Stimulated activated CD8-positive, alpha-beta memory T cell treated with anti-CD3 and anti-CD28 coated beads, Interleukin-15, amount 100 ng/mL, for 48 hours (primary cell): ENCODE measurements around the gene PGC.
"Not testable (repeated sequence)": the region's sequence is repeated elsewhere in the genome, so short reads cannot be mapped to it uniquely, and the experiment has no call there.

Source experiments
- DNase-seq, 2 donors: peaks; one replicate each; pipeline ENCODE4 v3.0.0-alpha.2; 2020; ENCODE audit warnings: low read depth in 2 of 2

Gene PGC

DNA sequence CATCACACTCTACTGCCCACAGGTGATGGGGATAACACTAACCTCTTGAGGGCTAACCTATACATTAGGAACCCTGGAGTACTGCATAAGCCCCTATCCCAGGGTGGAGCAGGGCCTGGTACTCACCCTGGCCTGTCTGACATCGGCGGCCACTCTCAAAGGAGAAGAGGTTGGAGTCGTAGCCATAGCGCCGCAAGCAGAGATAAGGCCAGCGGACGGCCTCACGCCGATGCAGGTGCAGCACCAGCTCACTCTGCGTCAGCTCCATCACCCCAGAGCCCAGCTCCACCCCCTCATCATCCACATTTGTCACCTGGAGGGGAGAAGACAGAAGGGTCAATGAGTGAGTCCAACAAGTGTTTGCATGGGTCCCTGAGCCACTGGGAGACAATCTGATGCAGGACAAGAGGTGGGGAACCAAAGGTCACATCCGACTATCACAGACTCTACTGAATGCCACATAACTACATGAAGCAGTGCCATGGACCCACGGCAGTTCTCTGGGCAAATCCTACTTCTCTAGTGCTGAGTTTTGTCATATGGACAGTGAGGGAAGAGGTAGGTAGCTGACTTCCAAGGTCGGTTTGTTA is 28.2 kb upstream of the PGC start:
- no peak for DNase-seq

DNA sequence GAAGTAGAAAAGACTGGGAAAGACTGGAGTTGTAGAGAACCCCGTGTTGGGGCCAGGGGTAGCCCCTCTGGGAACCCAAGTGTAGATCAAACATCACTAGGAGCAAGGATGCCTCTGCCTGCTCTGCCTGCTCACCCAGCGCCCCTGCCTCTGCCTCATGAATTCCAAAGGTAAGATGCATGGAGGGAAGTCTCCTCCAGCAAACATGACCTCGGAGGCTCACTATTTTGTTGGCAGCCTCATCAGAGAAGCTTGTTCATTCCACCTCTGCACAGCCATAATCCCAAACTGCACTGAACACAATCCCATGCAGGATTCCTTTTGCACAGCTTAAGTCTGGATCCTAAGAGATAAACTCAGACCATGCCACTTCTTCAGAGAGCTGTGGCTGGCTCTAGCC is 27.6 kb upstream of the PGC start:
- no peak for DNase-seq

DNA sequence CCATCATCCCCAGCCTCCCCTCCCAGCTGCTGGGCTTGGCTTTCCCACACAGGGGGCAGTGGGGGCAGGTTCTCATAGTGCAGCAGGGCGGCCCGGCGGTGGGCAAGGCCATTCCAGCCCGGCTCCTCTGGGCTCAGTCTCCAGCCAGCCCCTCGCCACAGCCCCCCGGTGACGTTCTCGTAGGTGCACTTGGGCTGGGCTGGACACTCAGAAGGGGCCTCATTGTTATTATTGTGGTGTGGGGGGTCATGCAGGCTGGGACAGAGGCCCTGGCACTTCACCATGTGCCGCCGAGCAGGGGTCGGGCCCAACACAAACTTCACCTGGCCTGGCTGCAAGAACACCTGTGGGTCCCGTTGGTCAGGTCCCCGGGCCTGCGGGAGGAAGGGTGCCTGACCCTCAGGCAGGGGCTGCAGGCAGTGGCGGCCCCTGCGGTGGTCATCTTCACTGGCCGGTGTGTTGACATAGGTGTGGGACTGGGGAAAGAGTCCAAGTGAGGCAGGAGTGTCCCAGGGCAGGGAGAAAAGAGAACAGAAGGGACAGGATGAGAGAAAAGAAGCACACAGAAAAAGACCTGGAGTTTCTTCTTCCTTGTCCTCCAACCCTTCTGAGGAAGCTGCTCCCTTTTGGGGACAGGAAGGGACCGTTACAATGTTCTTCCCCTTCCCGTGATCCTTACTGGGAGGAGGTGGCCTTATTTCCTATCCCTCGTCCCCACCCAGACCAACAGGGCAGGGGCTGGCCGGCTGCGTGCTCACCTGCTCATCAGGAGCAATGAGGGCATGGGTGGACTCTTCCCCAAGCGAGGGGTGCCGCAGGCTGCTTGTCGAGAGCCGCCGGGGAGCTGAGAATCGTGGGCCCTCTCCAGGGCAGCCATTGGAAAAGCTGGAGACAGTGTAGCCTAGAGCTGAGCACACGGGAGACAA is 24.1 kb upstream of the PGC start:
- DNase-seq: no peak

DNA sequence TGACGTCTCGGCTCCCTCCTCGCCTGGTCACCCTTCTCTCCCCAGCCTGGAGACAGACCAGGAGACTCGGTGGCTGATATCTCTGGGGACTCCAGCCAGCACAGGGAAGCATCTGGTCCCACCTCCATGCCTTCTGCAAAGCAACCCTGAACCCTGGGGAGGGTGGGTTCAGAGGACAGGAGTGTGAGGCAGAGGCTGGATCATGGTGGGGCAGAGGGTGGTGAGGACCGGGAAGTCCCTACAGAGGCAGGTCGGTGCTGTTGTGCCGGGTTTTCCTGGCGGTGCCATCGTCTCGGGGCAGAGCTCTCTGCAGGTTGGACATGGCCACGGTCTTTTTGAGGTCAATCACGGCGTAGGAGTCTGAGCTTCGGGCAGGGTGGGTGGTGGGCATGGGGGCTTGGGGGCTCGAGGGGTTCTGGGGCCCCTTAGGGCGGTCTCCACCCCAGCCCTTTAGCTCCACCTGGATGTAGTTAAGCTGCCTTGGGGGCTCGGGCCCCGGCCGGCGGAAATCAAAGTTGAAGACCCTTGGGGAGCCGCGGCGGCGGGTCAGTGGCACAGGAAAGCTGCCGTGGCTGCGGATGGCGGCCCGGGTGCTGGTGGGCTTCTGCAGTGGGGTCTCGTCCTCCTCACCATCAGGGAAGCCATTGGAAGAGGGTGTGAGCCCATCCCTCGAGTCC is 23.3 kb upstream of the PGC start:
- no peak for DNase-seq

DNA sequence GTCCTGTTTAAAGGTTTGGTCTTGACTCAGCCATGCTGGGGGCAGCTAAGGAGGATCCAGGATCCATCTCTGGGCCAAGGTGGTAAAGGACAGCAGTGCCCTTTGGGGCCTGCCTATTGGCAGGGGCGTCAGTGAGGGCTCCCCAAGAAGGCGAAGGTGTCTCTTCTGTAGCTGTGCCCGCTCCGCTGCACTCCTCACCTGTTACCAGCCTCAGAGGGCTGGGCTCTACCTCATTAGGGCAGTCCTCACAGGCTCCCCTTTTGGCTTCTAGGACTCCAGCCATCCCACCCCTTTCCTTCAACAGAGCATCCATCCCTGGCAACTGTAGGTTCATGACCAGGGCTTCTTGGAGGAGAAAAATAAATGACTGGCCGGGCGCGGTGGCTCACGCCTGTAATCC is 22.2 kb upstream of the PGC start:
- no peak for DNase-seq

DNA sequence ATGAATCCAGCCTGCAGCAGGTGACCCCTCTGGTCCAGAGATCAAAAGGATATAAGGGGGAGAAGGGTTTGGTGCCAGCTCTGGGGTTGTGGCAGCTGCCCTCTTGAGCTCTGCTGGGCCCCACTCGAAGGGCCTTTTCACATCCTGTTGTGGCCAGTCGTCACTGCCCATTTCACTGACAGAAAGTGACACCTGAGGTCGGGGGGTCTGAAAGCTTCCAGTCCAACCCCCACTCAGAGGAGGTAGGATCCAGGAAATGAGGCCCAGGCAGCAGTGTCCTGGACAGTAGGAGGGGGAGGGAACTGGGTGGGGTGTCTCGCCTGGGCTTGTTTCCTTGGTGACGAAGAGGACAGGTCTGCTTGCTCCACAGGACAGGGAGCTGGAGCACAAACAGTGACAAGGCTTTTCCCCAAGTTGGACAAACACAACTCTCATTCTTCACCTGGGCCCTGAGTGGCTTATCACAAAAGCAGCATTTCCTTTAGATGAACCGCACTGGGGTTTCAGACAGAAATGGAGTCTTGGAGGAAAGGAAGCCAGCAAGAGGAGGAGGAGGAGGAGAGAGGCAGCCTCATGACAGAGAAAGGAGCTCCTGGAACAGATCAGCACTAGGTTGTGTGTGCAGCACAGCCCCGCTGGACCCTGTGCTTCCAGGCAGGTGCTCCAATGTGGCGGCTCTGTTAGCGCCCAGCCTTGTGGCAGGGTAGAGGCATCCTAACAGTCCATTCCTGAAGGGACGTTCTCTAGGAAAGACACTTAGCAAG is 21.5 kb upstream of the PGC start:
- no peak for DNase-seq

DNA sequence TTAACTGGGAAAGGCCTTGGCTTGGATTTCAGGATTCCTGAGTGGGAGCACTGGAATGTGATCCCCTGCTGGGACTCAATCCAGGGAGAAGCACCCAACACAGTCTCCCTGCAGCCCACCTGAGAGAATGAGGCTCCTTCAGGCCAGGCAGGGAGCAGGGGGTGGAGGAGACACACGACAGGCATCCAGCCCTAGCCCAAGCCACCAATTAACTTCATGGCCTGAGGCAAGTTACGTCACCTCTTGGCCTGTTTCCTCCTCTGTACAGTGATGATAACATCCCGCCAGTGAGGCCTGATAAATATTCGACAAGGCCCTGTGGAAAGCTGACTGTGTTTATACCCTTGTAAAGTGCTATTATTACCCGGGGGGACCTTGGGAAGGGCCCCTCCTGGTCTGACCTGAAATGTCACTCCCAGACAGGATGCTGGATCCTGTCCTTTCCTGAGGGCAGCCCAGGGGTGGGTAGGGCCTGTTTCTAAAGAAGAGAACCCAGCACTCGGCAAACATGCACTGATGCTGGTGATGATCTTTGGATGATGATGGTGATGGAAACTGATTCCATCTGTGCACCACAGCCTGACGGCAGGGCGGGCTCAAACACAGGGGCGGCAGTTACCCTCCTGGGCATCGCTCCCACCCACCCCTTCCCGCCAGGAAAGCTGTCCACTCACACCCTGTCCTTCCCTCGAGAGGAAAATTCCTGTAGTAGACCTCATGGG is 20.1 kb upstream of the PGC start:
- DNase-seq: no peak

DNA sequence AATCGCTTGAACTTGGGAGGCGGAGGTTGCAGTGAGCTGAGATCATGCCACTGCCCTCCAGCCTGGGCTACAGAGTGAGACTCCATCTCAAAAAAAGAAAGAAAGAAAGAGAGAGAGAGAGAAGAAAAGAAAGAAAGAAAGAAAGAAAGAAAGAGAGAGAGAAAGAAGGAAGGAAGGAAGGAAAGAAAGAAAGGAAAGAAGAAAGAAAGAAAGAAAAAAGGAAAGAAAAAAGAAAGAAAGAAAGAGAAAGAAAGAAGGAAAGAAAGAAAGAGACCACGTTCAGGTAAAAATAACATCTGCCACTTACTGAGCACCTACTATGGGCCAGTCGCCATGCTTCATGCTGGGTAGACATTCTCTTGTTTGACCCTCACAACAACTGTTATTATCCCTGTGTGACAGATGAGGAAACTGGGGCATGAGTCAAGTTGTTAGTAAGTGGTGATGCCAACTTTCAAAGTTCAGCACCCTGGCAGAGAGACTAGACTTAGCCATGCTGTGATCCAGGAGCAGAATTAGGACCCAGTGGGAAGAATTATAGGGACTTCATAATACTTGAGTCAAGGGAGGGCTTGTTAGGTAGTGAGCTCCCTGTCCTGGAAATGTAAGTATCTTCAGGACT is 19.0 kb upstream of the PGC start:
- DNase-seq: not testable (repeated sequence)

DNA sequence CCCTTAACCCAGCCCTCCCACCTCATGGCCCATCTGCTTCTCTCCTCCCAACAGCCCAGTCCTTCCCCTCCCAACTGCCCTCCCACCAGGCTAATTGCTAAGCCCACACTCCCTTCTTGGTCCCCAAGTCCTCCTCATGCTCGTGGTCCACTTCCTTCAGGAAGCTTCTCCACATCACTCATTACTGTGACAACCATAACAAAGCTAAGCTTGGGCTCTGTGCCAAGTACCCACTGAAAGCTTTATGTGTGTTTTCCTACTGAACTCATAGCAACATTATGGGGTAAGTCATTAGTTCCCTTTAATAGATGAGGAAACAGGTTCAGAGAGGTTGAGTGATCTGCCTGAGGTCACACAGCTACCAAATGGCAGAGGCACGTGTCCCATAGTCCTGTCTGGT is 16.3 kb upstream of the PGC start:
- no peak for DNase-seq

DNA sequence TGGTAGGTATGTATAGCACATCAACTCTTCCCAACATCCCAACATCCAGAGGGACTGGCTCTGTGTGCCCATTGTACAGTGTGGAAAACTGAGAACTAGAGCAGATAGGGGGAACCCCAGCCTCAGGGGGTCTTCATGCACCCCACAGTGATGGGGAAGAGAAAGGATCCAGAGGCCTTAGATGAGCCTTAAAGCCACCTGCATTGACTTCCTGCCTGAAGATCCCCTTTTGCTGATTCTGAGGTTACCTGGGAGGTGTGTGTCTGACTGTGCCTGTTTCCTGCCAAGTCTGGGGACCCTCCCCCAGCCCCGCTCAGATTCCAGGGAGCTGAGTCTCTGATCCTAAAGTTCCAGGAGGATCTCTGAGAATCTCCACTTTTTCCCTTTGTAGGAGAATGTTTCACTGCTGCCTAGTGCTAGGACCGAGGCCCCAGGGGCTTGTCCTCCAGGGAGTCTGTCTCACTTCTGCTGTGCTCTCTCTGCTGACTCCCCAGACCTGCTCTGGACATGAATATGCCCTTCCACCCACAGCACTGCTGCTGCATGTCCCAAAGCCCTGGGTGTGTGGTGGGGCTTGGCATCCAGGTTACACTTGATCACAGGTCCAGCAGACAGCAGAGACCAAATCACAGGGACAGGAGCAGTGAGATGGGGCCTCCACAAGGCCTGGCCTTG is 12.8 kb upstream of the PGC start:
- no peak for DNase-seq

DNA sequence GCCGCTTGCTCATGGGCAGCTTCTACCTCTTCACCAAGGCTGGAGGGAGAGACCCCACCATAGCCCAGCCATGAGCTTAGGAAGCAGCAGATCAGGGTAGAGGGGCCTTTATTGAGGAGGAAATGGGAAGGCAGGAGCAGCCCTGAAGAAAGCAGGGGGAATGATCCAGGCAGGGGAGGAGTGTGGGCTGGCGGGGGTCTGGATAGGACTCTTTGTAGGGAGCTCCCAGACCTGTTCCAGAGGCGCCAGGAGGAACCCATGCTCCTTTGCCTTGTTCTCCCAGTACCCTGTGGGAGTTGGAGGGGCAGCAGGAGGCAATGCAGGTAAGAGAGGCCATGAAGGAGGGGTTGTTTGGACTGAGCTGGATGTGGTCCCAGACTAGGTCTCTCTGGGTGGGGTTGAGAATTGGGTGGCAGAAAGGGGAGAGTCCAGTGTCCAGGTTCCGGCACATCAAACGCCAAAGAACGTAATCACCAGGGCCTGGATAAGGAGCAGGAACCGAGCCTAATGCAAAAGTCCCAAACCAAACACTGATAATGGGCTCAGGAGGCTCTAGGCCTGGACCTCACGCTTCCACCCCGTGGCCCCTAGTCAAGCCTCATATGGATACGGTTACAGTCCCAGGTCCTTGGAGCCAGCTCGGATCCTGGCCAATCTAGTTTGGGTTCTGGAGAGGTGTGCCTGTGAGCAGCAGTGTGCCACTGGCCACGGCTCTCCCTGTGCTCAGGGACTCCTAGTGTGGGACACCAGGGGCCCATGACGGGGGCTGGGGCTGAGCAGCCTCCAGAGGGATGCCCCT is 12.1 kb upstream of the PGC start:
- no peak for DNase-seq

DNA sequence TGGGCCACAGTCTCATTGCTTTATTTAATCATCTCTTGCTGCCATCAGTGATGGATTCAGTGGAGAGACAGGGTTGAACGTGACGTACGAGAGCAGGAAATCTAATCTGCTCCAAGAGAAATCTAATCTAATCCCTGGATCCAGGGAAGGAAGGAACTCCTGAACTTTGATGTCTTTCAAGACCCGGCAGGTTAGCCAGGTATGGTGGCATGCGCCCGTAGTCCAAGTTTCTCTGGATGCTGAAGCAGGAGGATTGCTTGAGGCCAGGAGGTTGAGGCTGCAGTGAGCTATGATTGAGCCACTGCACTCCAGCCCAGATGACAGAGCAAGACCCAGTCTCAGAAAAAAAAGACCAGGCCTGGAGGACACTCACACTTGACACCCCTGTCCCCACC is 11.4 kb upstream of the PGC start:
- no peak for DNase-seq

DNA sequence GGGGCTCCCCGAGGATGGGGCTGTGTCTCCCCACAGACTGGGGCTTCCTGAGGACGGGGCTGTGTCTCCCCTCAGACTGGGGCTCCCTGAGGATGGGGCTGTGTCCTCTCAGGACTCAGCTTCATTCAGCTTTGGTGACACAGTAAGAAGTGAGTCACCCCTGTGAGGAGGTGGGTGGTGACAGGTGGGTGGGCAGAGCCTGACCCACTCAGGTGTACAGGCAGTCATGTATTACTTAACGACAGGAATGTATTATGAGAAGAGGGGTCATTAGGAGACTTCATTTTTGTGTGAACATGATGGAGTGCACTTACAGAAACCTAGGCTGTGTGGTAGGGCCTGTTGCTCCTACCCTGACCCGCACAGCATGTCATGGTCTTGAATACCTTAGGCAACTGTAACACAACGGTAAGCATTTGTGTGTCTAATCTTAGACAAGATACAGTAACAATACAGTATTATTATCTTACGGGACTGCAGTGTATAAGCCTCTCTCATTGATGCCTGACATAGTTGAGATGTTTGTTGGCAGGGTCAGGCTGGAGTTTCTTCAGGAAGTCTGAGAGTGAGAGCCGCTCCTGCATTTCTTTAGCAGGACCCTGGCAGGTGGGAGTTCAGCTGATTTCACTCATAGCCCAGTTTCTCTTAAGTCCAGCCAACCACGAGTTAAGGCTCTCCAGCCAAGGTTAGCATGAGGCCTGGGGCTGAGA is 10.9 kb upstream of the PGC start:
- DNase-seq: no peak

DNA sequence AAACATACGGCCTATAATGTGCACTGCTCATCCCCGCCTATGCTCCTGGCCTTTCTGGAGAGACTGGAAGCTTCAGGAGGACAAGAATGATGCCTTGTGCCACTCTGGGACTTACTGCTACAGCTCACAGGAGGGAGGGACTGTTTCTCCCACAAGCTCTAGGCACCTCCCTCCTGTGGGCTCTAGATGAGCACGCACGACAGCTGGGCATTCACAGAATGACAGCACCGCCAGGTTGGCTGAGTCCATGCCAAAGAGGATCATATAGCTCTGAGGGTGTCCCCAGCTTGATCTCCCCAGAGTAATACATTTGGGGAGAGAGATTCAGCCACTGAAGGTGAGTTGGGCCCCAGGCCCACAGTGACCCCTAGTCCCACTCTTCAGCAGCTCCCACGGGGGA is 10.1 kb upstream of the PGC start:
- DNase-seq: no peak

DNA sequence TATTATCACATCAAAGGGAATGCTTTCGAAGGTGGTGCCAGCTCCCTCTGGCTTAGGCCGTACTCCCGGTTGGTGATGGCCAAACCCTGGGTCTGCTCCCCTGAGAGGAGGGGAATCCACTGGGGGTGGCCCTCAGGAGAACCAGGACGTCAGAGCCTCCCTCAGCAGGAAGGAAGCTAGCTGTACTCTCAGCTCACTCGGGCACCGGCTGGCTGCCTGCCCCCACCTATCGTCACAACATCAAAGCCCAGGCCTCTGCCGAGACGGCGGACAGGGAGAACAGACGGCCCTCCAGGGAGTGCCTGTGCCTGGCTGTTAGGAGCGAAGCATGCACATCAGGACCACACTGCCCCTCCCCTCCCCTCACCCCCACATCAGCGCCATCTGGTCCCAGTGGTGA is 9.2 kb upstream of the PGC start:
- DNase-seq: no peak

DNA sequence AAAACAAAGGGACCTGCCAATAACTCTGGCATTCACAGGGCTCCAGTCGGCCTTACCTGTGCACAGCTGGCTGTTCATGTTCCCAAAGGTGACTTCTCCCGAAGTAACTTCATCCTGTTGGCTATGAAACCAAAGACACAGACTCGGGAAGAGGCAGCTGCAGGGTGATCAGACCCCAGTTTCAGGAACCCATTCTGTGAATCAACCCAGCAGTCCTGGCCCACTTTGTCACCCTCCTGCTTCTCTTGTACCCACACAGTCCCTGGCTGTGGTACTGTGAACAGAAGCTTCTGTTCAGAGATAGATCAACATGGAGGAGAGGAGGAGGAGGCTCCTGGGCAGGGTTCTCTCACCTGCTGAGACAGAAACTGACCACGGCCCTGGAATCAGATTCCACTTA is 8.7 kb upstream of the PGC start:
- DNase-seq: no peak

DNA sequence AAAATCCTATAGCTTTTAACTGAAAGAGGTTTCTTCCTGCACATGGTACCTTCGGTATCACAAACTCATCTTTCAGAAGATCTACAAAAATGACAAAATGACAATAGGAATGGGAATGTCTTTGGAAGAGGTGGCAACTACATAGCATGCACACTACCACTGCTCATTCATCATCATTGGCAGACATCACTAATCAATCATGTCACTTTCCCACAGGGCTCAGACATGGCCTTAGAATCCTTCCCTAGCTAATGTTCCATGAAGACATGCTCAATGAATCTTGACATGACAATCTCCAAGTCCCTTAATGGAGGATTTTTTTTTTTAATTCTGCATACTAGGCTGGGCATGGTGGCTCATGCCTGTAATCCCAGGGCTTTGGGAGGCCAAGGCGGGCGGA is 3.2 kb upstream of the PGC start:
- no peak for DNase-seq

DNA sequence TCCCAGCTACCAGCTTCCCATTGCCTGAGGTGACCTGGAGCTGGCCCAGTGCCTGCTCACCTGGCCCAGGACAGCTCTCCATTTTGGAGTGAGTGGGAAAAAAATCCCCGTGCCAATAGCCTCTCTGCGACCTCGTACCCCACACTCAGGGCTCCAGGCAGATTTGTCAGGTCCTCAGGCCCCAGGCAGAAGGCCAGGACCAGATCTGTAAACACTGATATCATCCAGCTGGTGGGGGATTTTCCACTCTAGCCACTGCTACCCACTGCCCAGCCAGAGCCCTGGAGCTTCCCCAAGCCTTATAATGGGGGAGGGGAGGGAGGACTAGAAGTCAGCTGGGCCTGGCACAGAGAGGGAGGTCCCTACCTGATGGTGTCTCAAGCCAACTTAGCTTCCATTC is 1.3 kb upstream of the PGC start:
- no peak for DNase-seq

DNA sequence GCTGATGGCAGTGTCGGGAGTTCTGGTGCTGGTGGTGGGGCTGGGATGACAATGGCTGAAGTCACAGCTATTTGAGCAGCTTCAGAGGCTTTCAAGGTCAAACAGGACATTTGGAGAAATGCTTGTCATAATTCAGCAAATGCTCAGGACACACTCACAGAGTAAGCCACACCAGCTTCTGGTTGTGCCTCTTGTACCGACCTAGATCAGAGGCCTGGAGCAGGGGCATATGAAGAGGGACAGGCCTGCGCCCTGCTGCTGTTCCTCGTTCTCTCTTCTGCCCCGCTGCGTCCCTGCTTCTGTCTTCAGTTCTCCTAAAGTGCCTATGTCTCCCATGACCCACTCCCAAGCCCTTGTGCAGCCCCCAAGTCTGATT is 893 bp upstream of the PGC start:
- no peak for DNase-seq
